Measurements from ENCODE around the gene USP32. TPM values are rescaled to one million over a fixed set of nuclear protein-coding genes. Genes with fewer than 3 reads are reported as not detected.
"Not testable (repeated sequence)": the region's sequence is repeated elsewhere in the genome, so short reads cannot be mapped to it uniquely, and the experiment has no call there.

USP32 gene
- total and polyA plus RNA-seq, 2 donors from 2014 or later, result 14.6 to 53.1 TPM

GRCh38 chr17:60345233-60345632, 46.7 kb downstream of the USP32 start:
- H3K27ac ChIP-seq (ENCODE audit: low read depth in 2 of 2, low read length in 2 of 2), result no peak overlapping the region
- no peak overlapping the region for H3K9ac ChIP-seq (ENCODE audit: low read length in 3 of 3)
- intact Hi-C loops (cut with DNase I), result no loop called here
- H3K36me3 ChIP-seq (ENCODE audit: control insufficient read depth in 2 of 3, insufficient read depth in 3 of 3, low read length in 3 of 3), result no peaks in the 10 kb centered on the region
- no peak for DNase-seq
- H3K4me1 ChIP-seq (ENCODE audit: control insufficient read depth in 2 of 3, insufficient read depth in 2 of 3, low read depth in 1 of 3, low read length in 3 of 3), result no peaks in the 10 kb centered on the region
- no peak overlapping the region for H3K4me3 ChIP-seq (ENCODE audit: low read length in 3 of 3)
- no peaks in the 10 kb centered on the region for H3K9me3 ChIP-seq (ENCODE audit: control insufficient read depth in 2 of 3, insufficient read depth in 1 of 3, low read length in 3 of 3)
- no peak for FAIRE-seq
- TF ChIP-seq CTCF (IDR thresholded peaks at IDR 0.05; ENCODE audit: borderline replicate concordance, extremely low read depth, insufficient read depth), result no peak
- H3K27me3 ChIP-seq (ENCODE audit: control insufficient read depth, insufficient read depth, low read length), result no peaks in the 10 kb centered on the region

- H3K4me1 ChIP-seq (ENCODE audit: control insufficient read depth in 2 of 3, insufficient read depth in 2 of 3, low read depth in 1 of 3, low read length in 3 of 3); FAIRE-seq; DNase-seq: not testable (repeated sequence)
Observed at GRCh38 chr17:60342492-60342891, 49.4 kb downstream of the USP32 start.

GRCh38 chr17:60335289-60335688, 56.6 kb downstream of the USP32 start:
- H3K9ac ChIP-seq (ENCODE audit: low read length in 3 of 3), result no peak overlapping the region
- no peak overlapping the region for H3K4me3 ChIP-seq (ENCODE audit: low read length in 3 of 3)
- intact Hi-C loops (cut with DNase I), result no loop called here
- no peak for DNase-seq
- H3K36me3 ChIP-seq (ENCODE audit: control insufficient read depth in 2 of 3, insufficient read depth in 3 of 3, low read length in 3 of 3), result no peaks in the 10 kb centered on the region
- no peak for TF ChIP-seq CTCF (IDR thresholded peaks at IDR 0.05; ENCODE audit: borderline replicate concordance, extremely low read depth, insufficient read depth)
- no peaks in the 10 kb centered on the region for H3K9me3 ChIP-seq (ENCODE audit: control insufficient read depth in 2 of 3, insufficient read depth in 1 of 3, low read length in 3 of 3)
- H3K4me1 ChIP-seq (ENCODE audit: control insufficient read depth in 2 of 3, insufficient read depth in 2 of 3, low read depth in 1 of 3, low read length in 3 of 3), result no peaks in the 10 kb centered on the region
- FAIRE-seq, result no peak
- H3K27ac ChIP-seq (ENCODE audit: low read depth in 2 of 2, low read length in 2 of 2), result no peak overlapping the region
- H3K27me3 ChIP-seq (ENCODE audit: control insufficient read depth, insufficient read depth, low read length), result no peaks in the 10 kb centered on the region

More at GRCh38 chr17:60342492-60342891, 49.4 kb downstream of the USP32 start:
- H3K4me3 ChIP-seq (ENCODE audit: low read length in 3 of 3); H3K9me3 ChIP-seq (ENCODE audit: control insufficient read depth in 2 of 3, insufficient read depth in 1 of 3, low read length in 3 of 3); H3K36me3 ChIP-seq (ENCODE audit: control insufficient read depth in 2 of 3, insufficient read depth in 3 of 3, low read length in 3 of 3); intact Hi-C loops (cut with DNase I); H3K9ac ChIP-seq (ENCODE audit: low read length in 3 of 3); H3K27ac ChIP-seq (ENCODE audit: low read depth in 2 of 2, low read length in 2 of 2); H3K27me3 ChIP-seq (ENCODE audit: control insufficient read depth, insufficient read depth, low read length): not testable (repeated sequence)

GRCh38 chr17:60333628-60334031, 58.3 kb downstream of the USP32 start:
- Histone ChIP-seq H3K36me3 (ENCODE audit: control insufficient read depth in 2 of 3, insufficient read depth in 3 of 3, low read length in 3 of 3) (no peaks in the 10 kb centered on the region), H3K9ac (ENCODE audit: low read length in 3 of 3) (no peak overlapping the region), H3K27me3 (ENCODE audit: control insufficient read depth, insufficient read depth, low read length) (no peaks in the 10 kb centered on the region), H3K4me3 (ENCODE audit: low read length in 3 of 3) (no peak overlapping the region), H3K27ac (ENCODE audit: low read depth in 2 of 2, low read length in 2 of 2) (no peak overlapping the region), H3K4me1 (ENCODE audit: control insufficient read depth in 2 of 3, insufficient read depth in 2 of 3, low read depth in 1 of 3, low read length in 3 of 3) (no peaks in the 10 kb centered on the region), H3K9me3 (ENCODE audit: control insufficient read depth in 2 of 3, insufficient read depth in 1 of 3, low read length in 3 of 3) (no peaks in the 10 kb centered on the region)
- intact Hi-C loops (cut with DNase I), result no loop called here
- no peak for TF ChIP-seq CTCF (IDR thresholded peaks at IDR 0.05; ENCODE audit: borderline replicate concordance, extremely low read depth, insufficient read depth)
- no peak for DNase-seq
- FAIRE-seq, result no peak

- H3K4me3 ChIP-seq (ENCODE audit: low read length in 3 of 3); H3K9ac ChIP-seq (ENCODE audit: low read length in 3 of 3); FAIRE-seq; H3K4me1 ChIP-seq (ENCODE audit: control insufficient read depth in 2 of 3, insufficient read depth in 2 of 3, low read depth in 1 of 3, low read length in 3 of 3); H3K27me3 ChIP-seq (ENCODE audit: control insufficient read depth, insufficient read depth, low read length); H3K27ac ChIP-seq (ENCODE audit: low read depth in 2 of 2, low read length in 2 of 2); intact Hi-C loops (cut with DNase I); H3K36me3 ChIP-seq (ENCODE audit: control insufficient read depth in 2 of 3, insufficient read depth in 3 of 3, low read length in 3 of 3); H3K9me3 ChIP-seq (ENCODE audit: control insufficient read depth in 2 of 3, insufficient read depth in 1 of 3, low read length in 3 of 3); DNase-seq: not testable (repeated sequence)
Observed at GRCh38 chr17:60333072-60333471, 58.9 kb downstream of the USP32 start.
